ENCODE results near the gene JPT2.
"Not testable (repeated sequence)": the region's sequence is repeated elsewhere in the genome, so short reads cannot be mapped to it uniquely, and the experiment has no call there.

The JPT2 gene

DNA sequence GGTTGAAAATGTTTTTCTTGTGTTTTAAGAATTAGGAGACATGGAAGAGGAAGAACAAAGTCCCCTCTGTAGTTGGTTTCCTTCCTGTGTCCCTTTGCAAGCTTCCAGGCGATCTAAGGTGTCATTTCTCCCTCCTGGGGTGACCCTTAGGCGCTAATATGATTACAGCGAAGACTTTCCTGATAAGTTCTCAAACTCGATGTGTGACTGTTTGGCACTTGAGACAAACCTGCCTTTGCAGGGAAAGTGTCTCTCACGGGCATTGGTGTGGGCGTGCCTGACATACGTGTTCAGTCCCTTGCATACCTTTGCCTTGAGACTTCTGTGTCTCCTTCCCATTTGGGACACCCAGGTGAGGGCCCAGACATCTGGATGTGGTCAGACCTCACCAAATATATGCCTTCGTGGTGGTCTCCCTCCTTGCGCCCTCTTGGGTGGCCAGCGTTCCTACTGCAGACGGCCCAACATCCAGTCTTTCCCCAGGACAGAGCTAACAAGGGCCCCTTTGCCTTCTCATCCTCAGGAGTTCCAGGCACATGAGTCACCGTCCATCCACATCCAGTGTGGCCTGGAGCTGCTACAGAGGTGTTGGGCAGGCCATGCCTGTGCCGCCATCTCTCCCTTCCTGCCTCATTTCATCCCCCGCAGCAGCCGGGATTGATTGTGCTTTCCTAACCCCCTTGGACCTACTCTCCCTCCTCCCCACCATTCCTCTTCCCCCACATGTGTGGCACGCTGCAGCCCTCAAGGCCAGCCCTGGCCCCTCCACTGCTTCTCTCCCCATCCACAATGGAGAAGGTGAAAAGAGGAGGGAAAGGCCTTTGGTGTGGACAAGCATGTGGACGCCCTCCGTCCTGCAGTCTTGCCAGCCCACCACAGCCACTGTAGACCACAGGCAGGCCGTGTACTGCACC, 3.1 kb upstream of the JPT2 start:
- DNase-seq (ENCODE audit: low read depth in 2 of 2) = no peak

DNA sequence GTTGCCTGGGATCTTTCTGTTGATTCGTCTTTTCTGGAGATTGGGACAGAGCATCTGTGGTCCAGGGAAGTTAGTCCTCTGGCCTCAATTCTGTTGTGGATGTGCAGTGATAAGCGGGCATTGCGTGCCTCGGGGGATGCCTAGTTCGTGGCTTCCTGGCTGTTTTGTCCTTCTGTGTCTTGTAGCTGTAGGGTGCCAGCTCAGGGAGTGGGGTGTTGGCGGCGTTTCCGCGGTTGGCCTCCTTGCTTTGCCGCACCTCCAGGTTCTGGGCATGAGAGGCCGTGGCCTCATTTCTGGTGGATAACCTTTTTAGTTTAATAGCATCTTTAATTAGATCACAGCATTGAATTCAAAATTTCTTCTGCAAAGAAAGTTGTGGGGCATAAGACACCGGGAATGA, 1.4 kb upstream of the JPT2 start:
- no peak for DNase-seq (ENCODE audit: low read depth in 2 of 2)

DNA sequence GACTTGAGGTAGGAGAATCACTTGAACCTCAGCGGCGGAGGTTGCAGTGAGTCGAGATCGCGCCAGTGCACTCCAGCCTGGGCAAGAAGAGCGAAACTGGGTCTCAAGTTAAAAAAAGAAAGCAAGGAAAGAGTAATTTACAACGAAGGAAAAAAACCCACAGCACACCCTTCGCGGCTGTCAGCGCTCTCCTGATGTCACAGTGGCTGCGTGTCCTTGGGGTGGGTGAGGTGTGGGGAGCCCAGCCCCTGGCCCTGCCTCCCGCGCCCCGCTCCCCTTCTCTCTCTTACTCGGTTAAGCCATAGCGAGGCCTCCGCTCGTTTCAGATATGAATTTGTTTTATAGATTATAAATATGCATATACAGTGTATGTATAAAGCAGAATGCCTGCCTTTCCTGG, 740 bp upstream of the JPT2 start:
- DNase-seq (ENCODE audit: low read depth in 2 of 2) = no peak

DNA sequence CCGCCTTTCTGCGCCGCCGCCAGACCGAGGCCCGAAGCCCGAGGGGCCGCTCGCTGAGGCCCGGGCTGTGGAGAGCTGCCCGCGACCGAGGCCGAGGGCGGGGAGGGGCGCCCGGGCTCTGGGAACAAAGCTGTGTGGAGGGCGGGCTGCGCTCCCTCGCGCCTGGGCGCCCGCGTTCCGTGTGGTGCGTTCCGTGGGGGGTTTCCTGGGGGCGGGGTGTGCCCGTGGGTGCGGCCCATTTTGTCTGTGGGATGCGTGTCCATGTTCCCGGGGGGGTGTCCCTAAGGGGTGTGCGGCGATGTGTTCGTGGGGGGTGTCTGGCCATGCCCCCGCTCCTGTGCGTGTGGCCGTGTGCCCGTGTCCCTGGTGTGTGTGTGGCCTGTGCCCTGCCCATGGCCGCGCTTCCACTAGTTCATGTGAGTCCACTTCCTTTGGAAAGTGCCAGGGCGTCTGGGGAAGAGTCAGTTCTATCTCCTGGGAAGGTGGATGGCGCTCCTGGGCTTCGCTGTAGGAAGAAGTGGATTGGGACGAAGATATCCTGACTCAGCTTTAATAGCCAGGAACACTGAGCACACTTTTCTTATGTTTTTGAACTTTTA, 520 bp downstream of the JPT2 start:
- DNase-seq (ENCODE audit: low read depth in 2 of 2) = peak; percentile 35 to 43

DNA sequence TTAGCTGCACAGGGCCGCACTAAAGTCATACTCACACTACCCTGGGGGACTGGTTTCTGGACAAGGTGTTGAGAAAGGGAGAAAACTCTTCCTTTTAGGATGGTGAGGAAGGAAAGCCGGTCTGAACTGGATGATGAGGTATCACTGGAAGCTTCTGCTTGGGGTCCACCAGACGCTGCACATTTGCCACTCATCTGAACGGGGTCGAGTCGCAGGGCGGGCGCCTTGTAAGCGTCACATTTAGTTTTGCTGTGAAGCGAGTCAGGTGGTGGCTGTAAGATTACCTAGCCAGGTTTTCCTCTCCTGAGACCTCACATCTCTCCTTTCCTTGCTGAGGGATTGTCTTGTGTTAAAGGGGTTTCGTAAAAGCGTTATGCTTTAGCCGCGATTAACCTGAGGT, 2.3 kb downstream of the JPT2 start:
- no peak for DNase-seq (ENCODE audit: low read depth in 2 of 2)

DNA sequence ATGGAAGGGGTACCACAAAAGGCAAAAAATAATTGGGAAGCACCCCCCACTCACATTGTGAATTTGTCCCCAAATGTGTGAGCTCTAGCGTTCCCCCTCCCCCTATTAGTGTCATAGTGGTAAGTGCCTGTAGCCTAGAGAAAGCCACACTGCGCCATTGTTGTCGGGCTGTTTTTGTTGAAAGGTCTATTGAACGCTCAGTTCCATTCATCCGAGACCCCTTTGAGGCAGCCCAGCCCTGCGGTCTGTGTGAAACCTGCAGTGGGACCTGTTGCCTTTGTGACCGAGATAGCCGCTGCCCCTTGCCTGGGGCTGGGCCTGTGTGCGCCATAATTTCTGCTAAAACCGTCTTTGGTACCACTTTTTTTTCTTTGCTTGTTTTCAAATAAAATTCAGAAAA, 3.0 kb downstream of the JPT2 start:
- DNase-seq (ENCODE audit: low read depth in 2 of 2) = no peak

DNA sequence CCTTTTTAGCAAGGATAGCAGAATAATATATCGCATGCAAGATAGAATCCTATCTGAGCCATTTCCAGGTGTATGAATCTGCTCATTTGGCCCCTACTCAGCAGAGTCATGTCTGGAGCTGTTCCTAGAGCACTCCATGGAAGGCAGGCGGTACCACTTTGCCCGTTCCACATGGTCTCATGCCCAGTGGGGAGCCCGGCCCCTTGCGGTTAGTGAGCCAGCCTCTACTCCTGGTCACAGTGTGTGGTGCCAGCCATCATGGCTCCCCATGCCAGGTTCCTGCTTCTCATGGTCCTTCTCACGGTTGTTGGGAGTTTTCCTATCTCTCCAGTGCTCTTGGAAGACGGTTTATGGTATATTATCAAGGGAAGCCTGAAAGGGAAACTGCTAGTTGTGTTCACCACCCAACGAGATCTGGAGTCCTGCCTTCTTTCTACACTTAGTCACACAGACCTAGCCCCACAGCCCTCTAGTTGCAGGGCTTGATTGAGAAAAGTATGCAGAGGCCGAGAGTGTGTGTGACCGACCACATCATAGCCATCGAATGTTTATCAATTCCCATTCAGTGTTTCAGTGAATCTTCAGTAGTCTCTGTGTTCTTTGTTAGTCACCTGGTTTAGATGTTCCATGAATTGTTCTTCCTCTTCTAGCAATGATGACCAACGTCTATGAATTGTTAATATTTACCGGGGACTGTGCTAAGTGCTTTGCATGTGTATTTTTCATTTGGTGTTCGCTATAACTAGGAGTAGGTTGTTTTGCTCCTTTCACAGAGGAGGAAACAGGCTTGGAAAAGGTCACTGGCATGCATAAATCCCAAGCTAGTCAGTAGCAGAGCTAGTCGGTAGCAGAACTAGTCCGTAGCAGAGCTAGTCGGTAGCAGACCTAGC, 9.6 kb downstream of the JPT2 start:
- no peak for DNase-seq (ENCODE audit: low read depth in 2 of 2)

DNA sequence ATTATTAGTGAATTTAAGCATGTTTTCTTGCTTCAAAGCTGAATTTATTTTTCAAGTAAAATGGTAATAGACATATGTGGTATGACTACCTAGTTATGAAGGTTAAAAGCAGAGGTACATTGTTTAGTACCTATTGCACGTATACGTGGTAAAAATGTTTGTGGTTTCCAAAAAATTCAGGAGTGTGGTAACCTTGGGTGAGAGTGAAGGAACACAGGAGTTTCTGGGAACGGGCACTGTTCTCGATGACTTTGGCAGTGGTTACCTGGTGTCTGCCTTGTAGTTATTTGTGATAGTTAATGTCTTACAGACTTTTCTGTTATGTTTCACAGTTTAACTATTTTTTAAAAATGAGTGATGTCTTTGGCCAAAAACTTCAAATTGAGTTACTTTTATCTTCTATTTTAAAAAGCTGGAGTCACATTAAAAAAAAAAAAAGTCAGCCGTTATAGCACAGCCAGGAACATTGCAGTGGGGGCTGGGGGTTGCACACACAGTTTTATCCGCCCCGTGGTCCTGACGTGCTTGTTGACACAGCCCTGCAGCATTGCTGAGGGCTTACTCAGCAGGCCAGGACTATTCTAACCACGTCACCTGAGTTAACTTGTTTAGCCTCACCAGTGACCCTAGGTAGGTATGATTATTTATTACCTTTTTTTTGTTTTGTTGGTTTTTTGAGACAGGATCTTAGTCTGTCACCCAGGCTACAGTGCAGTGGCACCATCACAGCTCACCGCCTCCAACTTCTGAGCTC, 10.9 kb downstream of the JPT2 start:
- DNase-seq (ENCODE audit: low read depth in 2 of 2) = no peak

DNA sequence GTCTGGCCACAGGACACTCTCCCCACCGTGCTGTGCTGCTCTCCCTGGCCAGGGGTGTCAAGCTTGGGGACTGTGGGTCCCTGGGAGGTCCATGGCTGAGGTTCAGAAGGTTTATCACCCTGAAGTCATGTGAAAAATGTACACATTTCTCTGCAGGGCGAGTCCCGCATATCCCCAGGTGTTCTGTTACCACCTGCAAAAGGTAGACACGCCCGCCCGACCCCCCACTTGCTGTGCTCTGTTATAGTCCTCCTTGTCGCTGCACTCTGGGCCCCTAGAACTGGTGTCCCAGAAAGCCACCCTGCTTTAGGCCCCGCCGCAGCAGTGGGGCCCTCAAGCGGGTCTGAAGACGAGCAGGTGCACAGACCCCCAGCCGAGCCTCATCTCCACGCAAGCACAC, 11.8 kb downstream of the JPT2 start:
- DNase-seq (ENCODE audit: low read depth in 2 of 2) = no peak

DNA sequence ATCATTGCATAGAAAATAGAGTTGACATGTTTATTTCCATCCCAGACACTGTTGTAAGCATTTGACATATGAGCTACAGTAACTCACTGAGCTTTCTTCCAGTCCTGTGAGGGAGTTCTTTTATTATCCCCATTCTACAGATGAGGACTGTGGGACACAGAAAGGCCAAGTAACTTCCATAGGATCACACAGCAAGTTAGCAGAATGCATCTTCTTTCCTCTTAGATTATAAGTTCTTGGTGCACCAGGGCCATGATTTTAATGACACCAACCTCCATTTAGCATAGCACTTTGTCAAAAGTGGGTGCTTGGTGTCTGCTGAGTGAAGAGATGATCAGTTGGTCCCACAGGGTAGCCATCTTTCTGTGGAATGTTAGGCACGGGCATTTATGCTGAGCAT, 12.7 kb downstream of the JPT2 start:
- no peak for DNase-seq (ENCODE audit: low read depth in 2 of 2)

DNA sequence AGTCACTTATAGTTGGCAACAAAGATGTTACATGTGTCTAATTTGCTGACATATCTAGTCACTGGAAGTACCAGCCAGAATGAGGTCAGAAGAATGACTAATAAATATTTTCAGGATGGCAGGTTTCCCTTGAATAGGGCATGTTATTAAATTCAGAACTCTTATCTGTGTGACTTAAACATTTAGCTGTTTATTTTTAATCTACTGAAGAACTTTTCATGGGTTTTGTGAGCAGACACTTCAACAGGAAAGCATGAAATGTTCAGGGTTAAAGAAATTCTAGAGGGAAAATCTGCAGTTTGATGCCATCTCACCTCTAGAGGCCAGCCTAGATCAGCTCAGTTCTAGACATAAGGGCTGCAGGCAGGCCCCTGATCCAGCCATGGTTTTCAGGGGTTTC, 13.2 kb downstream of the JPT2 start:
- DNase-seq (ENCODE audit: low read depth in 2 of 2) = no peak

DNA sequence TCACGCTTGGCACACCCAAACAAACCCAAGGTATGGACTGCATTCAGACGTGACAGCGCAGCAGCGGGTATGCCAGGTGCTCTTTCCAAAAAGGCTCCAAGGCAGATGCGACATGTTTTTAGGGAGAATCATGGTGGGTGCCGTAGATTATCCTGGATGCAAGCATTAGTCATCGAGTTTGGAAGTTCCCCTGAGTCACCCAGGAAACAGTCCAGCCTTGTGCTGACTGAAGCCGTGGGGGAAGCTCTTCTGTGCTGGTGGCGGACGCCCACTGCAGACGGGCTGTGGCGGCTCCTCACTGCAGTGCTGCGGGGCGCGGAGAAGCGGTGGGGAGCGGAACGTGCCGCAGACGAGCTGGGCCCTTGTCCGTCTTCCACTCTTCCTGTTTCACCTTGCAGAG, 13.9 kb downstream of the JPT2 start:
- DNase-seq (ENCODE audit: low read depth in 2 of 2) = no peak

DNA sequence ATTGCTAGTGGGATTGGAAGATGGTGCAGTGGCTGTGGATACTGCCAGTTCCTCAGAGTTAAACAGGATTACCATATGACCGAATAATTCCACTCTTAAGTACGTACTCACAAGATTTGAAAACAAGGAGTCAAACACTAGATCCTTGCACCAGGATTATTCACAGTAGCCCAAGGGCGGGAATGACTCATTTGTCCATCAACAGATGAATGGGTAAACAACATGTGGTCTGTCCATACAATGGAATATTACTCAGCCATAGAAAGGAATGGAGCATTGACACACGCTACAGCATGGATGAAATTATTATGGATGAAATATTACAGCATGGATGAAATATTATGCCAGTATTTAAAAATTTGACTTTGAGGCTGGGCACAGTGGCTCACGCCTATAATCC, 18.8 kb downstream of the JPT2 start:
- DNase-seq (ENCODE audit: low read depth in 2 of 2) = no peak

DNA sequence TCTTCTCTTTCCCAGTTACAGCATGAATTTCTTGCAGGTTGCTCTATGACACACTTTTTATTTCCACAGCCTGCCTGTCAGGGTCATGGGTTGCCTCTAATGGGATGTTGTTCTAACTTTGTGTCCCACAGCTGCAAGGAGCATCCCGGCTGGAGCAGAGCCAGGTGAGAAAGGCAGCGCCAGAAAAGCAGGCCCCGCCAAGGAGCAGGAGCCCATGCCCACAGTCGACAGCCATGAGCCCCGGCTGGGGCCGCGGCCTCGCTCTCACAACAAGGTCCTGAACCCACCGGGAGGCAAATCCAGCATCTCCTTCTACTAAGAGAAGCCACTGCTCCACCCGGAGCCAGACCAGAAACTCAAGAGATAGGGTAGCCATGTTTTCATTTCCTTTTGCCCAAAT, 20.6 kb downstream of the JPT2 start:
- no peak for DNase-seq (ENCODE audit: low read depth in 2 of 2)

DNA sequence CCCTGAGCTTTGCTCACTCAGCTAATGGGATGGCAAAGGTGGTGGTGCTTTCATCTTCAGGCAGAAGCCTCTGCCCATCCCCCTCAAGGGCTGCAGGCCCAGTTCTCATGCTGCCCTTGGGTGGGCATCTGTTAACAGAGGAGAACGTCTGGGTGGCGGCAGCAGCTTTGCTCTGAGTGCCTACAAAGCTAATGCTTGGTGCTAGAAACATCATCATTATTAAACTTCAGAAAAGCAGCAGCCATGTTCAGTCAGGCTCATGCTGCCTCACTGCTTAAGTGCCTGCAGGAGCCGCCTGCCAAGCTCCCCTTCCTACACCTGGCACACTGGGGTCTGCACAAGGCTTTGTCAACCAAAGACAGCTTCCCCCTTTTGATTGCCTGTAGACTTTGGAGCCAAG, 22.2 kb downstream of the JPT2 start:
- DNase-seq (ENCODE audit: low read depth in 2 of 2) = no peak

DNA sequence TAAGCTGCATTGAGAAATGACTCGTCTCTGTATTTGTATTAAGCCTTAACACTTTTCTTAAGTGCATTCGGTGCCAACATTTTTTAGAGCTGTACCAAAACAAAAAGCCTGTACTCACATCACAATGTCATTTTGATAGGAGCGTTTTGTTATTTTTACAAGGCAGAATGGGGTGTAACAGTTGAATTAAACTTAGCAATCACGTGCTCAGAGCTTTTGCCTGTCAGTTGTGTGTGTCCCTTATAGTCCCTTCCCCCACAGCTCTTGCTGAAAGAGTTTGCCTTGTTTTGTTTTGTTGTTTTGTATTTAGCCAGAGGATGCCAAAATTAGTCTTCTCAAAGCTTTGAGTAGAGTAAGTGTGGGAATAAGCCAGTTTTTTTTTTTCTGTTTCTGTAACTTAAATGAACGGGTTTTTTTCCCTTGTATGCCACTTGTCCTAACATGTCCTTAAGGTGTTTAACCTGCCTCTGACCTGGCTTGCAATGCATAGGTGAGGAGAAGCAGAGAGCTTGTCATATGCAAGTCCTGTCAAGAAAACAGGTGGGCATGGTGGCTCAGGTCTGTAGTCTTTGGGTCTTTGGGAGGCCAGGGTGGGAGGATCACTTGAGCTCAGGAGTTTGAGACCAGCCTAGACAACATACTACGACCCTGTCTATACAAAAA, 23.3 kb downstream of the JPT2 start:
- DNase-seq (ENCODE audit: low read depth in 2 of 2) = no peak

DNA sequence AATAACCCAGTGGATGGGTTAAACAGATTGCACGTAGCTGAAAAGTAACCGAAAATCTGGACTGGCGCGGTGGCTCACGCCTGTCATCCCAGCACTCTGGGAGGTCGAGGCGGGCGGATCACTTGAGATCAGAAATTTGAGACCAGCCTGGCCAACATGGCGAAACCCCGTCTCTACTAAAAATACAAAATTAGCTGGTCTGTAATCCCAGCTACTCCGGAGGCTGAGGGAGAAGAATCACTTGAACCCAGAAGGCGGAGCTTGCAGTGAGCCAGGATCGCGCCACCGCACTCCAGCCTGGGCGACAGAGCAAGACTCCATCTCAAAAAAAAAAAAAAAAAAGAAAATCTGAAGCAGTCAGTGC, 27.2 kb downstream of the JPT2 start:
- not testable (repeated sequence) for DNase-seq (ENCODE audit: low read depth in 2 of 2)

DNA sequence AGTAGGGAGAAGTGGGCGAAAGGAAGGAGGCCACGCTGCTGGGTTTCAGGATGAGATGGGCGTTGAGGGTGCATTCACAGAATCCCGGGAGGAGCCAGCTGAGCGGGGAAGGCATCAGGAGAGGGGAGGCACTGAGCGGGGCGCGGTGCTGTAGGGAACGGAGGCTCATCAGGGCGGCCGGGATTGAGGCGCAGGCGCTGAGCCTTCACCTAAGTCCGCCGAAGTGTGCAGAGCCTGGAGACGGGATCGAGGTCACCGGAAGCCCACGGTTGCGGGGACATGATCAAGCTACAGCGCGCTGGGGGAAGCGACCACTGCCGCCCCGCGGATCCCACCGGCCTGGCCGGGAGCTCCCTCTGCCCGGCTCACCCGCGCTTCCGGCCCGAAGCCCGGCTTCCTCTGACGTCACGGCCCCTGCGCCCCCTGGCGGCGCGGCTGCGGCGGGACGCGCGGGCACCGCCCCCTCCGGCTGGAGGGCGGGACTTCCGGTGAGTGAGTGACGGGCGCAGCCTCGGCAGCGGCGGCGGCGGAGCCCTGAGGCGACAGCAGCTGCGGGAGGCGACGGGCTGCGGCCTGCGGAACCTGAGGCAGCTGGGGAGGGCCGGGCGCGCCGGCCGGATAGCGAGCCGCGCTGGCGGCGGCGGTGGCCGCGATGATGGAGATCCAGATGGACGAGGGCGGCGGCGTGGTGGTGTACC, 27.8 kb downstream of the JPT2 start, which contains the start of gene MAPK8IP3:
Gene MAPK8IP3, plus strand, starts transcription at position 508 of the 698 bp plus-strand sequence. Its CDS starts 145 bp downstream, at position 653.
- DNase-seq (ENCODE audit: low read depth in 2 of 2) = peak; percentile 93 to 96

DNA sequence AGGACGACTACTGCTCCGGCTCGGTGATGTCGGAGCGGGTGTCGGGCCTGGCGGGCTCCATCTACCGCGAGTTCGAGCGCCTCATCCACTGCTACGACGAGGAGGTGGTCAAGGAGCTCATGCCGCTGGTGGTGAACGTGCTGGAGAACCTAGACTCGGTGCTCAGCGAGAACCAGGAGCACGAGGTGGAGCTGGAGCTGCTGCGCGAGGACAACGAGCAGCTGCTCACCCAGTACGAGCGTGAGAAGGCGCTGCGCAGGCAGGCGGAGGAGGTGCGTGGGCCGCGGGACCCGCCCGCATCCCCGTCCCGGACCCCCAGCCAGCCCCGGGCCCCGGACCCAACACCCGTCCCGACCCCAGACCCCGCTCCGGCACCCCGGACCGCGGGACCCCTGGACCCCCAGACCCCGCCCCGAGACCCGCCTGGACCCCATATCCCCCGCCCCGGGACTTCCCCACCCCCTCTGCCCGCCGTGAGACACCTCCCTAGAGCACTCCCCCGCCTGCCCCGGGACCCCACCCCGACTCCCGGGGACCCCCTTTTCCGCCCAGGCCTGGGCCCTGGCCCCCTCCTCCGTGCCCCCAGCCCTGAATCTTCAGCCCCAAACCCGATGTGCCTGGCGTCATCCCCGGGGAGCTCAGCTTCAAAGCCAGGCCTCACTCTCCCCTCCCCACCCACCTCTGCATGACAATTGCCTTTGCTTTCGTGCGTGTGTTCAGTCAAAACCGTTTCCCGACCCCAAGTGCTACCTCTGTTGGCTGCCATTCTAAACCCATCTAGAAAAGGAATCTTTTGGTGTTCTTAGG, 28.5 kb downstream of the JPT2 start:
- DNase-seq (ENCODE audit: low read depth in 2 of 2) = peak; percentile 31 to 38

Measured in stimulated activated CD4-positive, alpha-beta T cell treated with anti-CD3 and anti-CD28 coated beads, Interleukin-1b, Interleukin-23, amount 100 ng/mL, for 4 hours (primary cell).